GM12878 (cell line): ENCODE results near the gene LOXL3. TPM values are rescaled to one million over a fixed set of nuclear protein-coding genes. Genes with fewer than 3 reads are reported as not detected.

ENCODE experiments used
- ATAC-seq: fragments of 200-7000 bp; cut with Tn5 transposase; 3 replicates; pipeline ENCODE4 v1.9.1; 2020; ENCODE audit warnings: mild to moderate bottlenecking, moderate library complexity
- BruUV-seq: library from RNA; stranded (reverse); fragments of 400-500 nt; replicated peaks from 2 replicates; lab custom pipeline; 2021; lab: Mats Ljungman, UMichigan
- CTCF ChIA-PET: fragments of 300-600 bp; sonication (Branson Sonifier 250); formaldehyde crosslinking; extraction: SDS; loops from one replicate; lab custom pipeline; 2021; ENCODE audit warnings: inconsistent platforms; lab: Yijun Ruan, JAX
- POLR2A ChIA-PET: fragments of 350-600 bp; formaldehyde crosslinking; extraction: SDS; loops from one replicate; lab custom pipeline; 2021; ENCODE audit warnings: inconsistent platforms; lab: Charles Lee
- RAD21 ChIA-PET: fragments of 300-600 bp; sonication (Branson Sonifier 250); formaldehyde crosslinking; loops from one replicate; lab custom pipeline; 2023; ENCODE audit warnings: antibody characterized with exemption; ENCODE audit not compliant: unreplicated experiment; lab: Charles Lee
- SMC1A ChIA-PET: fragments of 300-600 bp; sonication (Branson Sonifier 250); formaldehyde crosslinking; loops from one replicate; lab custom pipeline; 2023; ENCODE audit not compliant: unreplicated experiment, uncharacterized antibody; lab: Charles Lee
- DNase-seq: peaks from one replicate; pipeline ENCODE4 v3.0.0-alpha.2; 2011; ENCODE audit warnings: low read depth, low spot score
- FAIRE-seq: peaks from 3 replicates; lab custom pipeline; 2011; peaks lifted over from hg19 to GRCh38; lab: Jason Lieb, UNC
- H2AFZ ChIP-seq: 2 replicates; pipeline ENCODE4 v1.6.0; 2011; ENCODE audit warnings: low read depth, low read length, control low read depth; ENCODE audit not compliant: control insufficient read depth
- H3K27ac ChIP-seq: 2 replicates; pipeline ENCODE4 v1.5.1; 2011; ENCODE audit warnings: control low read depth; ENCODE audit not compliant: control insufficient read depth, insufficient read depth
- H3K27me3 ChIP-seq, 2 experiments: replicated peaks in 1 of 2; 2 replicates each; pipeline versions ENCODE4 v1.6.0 to v1.6.1; 2011; ENCODE audit warnings: low read length in 1 of 2; ENCODE audit not compliant: control insufficient read depth in 2 of 2, insufficient read depth in 2 of 2
- H3K36me3 ChIP-seq, 2 experiments: 2 replicates each; pipeline ENCODE4 v1.5.1; 2011; ENCODE audit warnings: low read length in 1 of 2; ENCODE audit not compliant: control insufficient read depth in 2 of 2, insufficient read depth in 2 of 2
- H3K4me1 ChIP-seq: 2 replicates; pipeline ENCODE4 v1.6.1; 2011; ENCODE audit warnings: mild to moderate bottlenecking, low read length, moderate library complexity, mixed read lengths; ENCODE audit not compliant: control insufficient read depth, insufficient read depth
- H3K4me2 ChIP-seq: 2 replicates; pipeline ENCODE4 v1.6.0; 2011; ENCODE audit warnings: control low read depth; ENCODE audit not compliant: control insufficient read depth, insufficient read depth
- H3K4me3 ChIP-seq: fragments of 200-600 bp; sonication (generic); 2 replicates; pipeline ENCODE4 v1.5.1; 2016
- H3K79me2 ChIP-seq: 2 replicates; pipeline ENCODE4 v1.6.0; 2011; ENCODE audit warnings: low read length; ENCODE audit not compliant: control insufficient read depth, insufficient read depth
- H3K9ac ChIP-seq: 2 replicates; pipeline ENCODE4 v1.8.0; 2011; ENCODE audit warnings: low read length, control low read depth, mixed read lengths; ENCODE audit not compliant: control insufficient read depth, insufficient read depth
- H3K9me3 ChIP-seq: replicated peaks from 3 replicates; pipeline ENCODE4 v1.5.1; 2011; ENCODE audit warnings: mild to moderate bottlenecking, low read length; ENCODE audit not compliant: control insufficient read depth, insufficient read depth
- H4K20me1 ChIP-seq: 2 replicates; pipeline ENCODE4 v1.6.0; 2011; ENCODE audit not compliant: control insufficient read depth, insufficient read depth
- TCF7 ChIP-seq: IDR thresholded peaks from 2 replicates; pipeline ENCODE4 v1.6.1; 2014; ENCODE audit warnings: antibody characterized with exemption, borderline replicate concordance
- ZBTB11 ChIP-seq: fragments of 450-650 bp; formaldehyde crosslinking; IDR thresholded peaks from 2 replicates; pipeline ENCODE4 v1.5.0; 2022; ENCODE audit warnings: mild to moderate bottlenecking, missing genetic modification characterization
- ZNF207 ChIP-seq: fragments of 450-650 bp; IDR thresholded peaks from 2 replicates; pipeline ENCODE4 v1.6.1; 2014; ENCODE audit warnings: antibody characterized with exemption, mild to moderate bottlenecking, borderline replicate concordance
- WGBS: methylation state at CpG from one replicate; pipeline ENCODE4 v1.1.6; 2016; ENCODE audit warnings: low lambda C conversion rate; ENCODE audit not compliant: insufficient replicate concordance, insufficient coverage; ENCODE audit errors: missing lambda C conversion rate; 5-methylcytosine and 5-hydroxymethylcytosine counted together
- in situ Hi-C: fragments of 300-500 bp; cut with MboI; formaldehyde crosslinking; loops from 9 replicates; pipeline ENCODE4 v1.14.3; 2018; ENCODE audit warnings: mixed read lengths
- intact Hi-C: fragments of 100-400 bp; cut with micrococcal nuclease; formaldehyde crosslinking; loops from one replicate; pipeline ENCODE4 v1.14.2; 2022; ENCODE audit not compliant: unreplicated experiment
- polyA plus RNA-seq, 11 experiments: library from polyadenylated mRNA; depleted of rRNA in 4 of 11; unstranded in 6 of 11; stranded (reverse) in 5 of 11; fragments of >200 nt; fragmentation: Nextera tagmentation in 4 of 11; fragmentation: Illumina TruSeq in 1 of 11; extraction: Ambion mirVana in 4 of 11; extraction: Trizol in 1 of 11; gene quantifications; 1 replicate in 1 of 11; 2 replicates in 10 of 11; pipeline versions ENCODE4 v1.2.1 to v1.2.3, GENCODE V29; 2011 to 2016; ENCODE audit warnings: inconsistent platforms in 2 of 11, missing spikeins in 2 of 11, low read depth in 1 of 11
- total RNA-seq, 4 experiments: library from RNA; depleted of rRNA in 3 of 4; stranded (reverse); fragments of >200 nt in 3 of 4; fragmentation: Illumina TruSeq in 1 of 4; extraction: Trizol in 1 of 4; gene quantifications; 2 replicates each; pipeline versions ENCODE4 v1.2.1 to v1.2.3, GENCODE V29; 2013 to 2021

The LOXL3 gene
- total and polyA plus RNA-seq, 10 of the 15 experiments (the other 5 are each of a cell fraction or from before 2014, with no cell fraction given) = 6.2 to 40.9 (median 23.3) TPM

GRCh38 chr2:74564222-74564621 is 10.5 kb upstream of the LOXL3 start:
- Histone ChIP-seq H3K9ac (no peak overlapping the region), H3K9me3 (no peaks in the 10 kb centered on the region), H3K27ac (no peak overlapping the region), H3K4me3 (no peak overlapping the region), H3K4me2 (no peak overlapping the region), H3K79me2 (no peaks in the 10 kb centered on the region), H4K20me1 (no peaks in the 10 kb centered on the region), H3K36me3 (no peaks in the 10 kb centered on the region), H3K4me1 (peaks cover 35% of the 10 kb centered on the region), H3K27me3 (no peaks in the 10 kb centered on the region), H2AFZ (no peak overlapping the region)
- in situ Hi-C loops (no loop called here), intact Hi-C loops (no loop called here)
- WGBS = 83% methylated on average over 5 of the region's 5 CpGs
- ChIA-PET SMC1A (interaction anchor here (0.7 to 16.6 kb wide), 5 partner anchors 12 to 26 kb away, joined by 3 to 371 read pairs (median 61); partner anchors contain the start of gene LOXL3), CTCF (interaction anchor here (1.3 to 17.4 kb wide), 2 partner anchors 9 to 23 kb away, joined by 3 to 281 read pairs; no protein-coding TSS in a partner anchor), RAD21 (interaction anchor here (0.9 kb wide), 1 partner anchor 13 kb away, joined by 8 read pairs; no protein-coding TSS in a partner anchor), POLR2A (interaction anchor here (1.2 to 25.0 kb wide), 2 partner anchors 12 to 15 kb away, joined by 3 to 441 read pairs; partner anchors contain the start of genes DOK1 and LOXL3)
- FAIRE-seq (no peak), ATAC-seq (no peak), DNase-seq (no peak)
- TF ChIP-seq TCF7 (no peak), ZBTB11 (CRISPR knock-in tag) (no peak), ZNF207 (no peak)
- BruUV-seq = no TSS peak
